HG03045 (cell line): ENCODE measurements around the gene SORCS3.

Source experiments
- ATAC-seq: cut with Tn5 transposase; IDR thresholded peaks from one replicate; pipeline ENCODE4 v1.9.1; 2021; ENCODE audit warnings: mild to moderate bottlenecking, moderate library complexity; ENCODE audit not compliant: unreplicated experiment

The SORCS3 gene

GRCh38 chr10:105161149-105161548, 520.1 kb downstream of the SORCS3 start:
- no peak for ATAC-seq

- ATAC-seq: no peak
These were observed 520.7 kb downstream of the SORCS3 start for GRCh38 chr10:105161767-105162166.

GRCh38 chr10:105170521-105170920, 529.4 kb downstream of the SORCS3 start:
- ATAC-seq: no peak

GRCh38 chr10:105171945-105172344, 530.9 kb downstream of the SORCS3 start:
- no peak for ATAC-seq

- ATAC-seq: no peak
These were observed 540.5 kb downstream of the SORCS3 start for GRCh38 chr10:105181626-105182025.

GRCh38 chr10:105183536-105183935, 542.4 kb downstream of the SORCS3 start:
- no peak for ATAC-seq

GRCh38 chr10:105185161-105185560, 544.1 kb downstream of the SORCS3 start:
- no peak for ATAC-seq

- no peak for ATAC-seq
These were observed 546.2 kb downstream of the SORCS3 start for GRCh38 chr10:105187243-105187642.

GRCh38 chr10:105188737-105189462, 547.8 kb downstream of the SORCS3 start:
- ATAC-seq: no peak

- ATAC-seq: no peak
These were observed 548.3 kb downstream of the SORCS3 start for GRCh38 chr10:105189463-105189800.

GRCh38 chr10:105192146-105192545, 551.1 kb downstream of the SORCS3 start:
- ATAC-seq: no peak

- no peak for ATAC-seq
These were observed 551.8 kb downstream of the SORCS3 start for GRCh38 chr10:105192861-105193260.

GRCh38 chr10:105195831-105196230, 554.7 kb downstream of the SORCS3 start:
- ATAC-seq: no peak

GRCh38 chr10:105197598-105198364, 556.7 kb downstream of the SORCS3 start:
- ATAC-seq: no peak

- ATAC-seq: no peak
These were observed 565.5 kb downstream of the SORCS3 start for GRCh38 chr10:105206616-105207015.

- ATAC-seq: no peak
These were observed 566.4 kb downstream of the SORCS3 start for GRCh38 chr10:105207476-105207995.

- no peak for ATAC-seq
These were observed 569.5 kb downstream of the SORCS3 start for GRCh38 chr10:105210546-105210945.

- no peak for ATAC-seq
These were observed 596.6 kb downstream of the SORCS3 start for GRCh38 chr10:105237685-105238084.

GRCh38 chr10:105239311-105240219, 598.5 kb downstream of the SORCS3 start:
- no peak for ATAC-seq

- ATAC-seq: no peak
These were observed 600.2 kb downstream of the SORCS3 start for GRCh38 chr10:105241254-105241653.

- no peak for ATAC-seq
These were observed 602.3 kb downstream of the SORCS3 start for GRCh38 chr10:105243381-105243780.
